Brain pericyte (primary cell): Measurements from ENCODE around the gene HSF2.

Source experiments
- DNase-seq: peaks from one replicate; pipeline ENCODE4 v3.0.0-alpha.2; 2012; ENCODE audit warnings: low read depth, low spot score

Gene HSF2, protein sequence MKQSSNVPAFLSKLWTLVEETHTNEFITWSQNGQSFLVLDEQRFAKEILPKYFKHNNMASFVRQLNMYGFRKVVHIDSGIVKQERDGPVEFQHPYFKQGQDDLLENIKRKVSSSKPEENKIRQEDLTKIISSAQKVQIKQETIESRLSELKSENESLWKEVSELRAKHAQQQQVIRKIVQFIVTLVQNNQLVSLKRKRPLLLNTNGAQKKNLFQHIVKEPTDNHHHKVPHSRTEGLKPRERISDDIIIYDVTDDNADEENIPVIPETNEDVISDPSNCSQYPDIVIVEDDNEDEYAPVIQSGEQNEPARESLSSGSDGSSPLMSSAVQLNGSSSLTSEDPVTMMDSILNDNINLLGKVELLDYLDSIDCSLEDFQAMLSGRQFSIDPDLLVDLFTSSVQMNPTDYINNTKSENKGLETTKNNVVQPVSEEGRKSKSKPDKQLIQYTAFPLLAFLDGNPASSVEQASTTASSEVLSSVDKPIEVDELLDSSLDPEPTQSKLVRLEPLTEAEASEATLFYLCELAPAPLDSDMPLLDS

GRCh38 chr6:122399348-122400120 lies at the start of gene HSF2:
Gene HSF2 (plus strand): TSS chr6:122399652. CDS start chr6:122399738, 86 bp downstream.
- DNase-seq, result peak; percentile 93

DNA sequence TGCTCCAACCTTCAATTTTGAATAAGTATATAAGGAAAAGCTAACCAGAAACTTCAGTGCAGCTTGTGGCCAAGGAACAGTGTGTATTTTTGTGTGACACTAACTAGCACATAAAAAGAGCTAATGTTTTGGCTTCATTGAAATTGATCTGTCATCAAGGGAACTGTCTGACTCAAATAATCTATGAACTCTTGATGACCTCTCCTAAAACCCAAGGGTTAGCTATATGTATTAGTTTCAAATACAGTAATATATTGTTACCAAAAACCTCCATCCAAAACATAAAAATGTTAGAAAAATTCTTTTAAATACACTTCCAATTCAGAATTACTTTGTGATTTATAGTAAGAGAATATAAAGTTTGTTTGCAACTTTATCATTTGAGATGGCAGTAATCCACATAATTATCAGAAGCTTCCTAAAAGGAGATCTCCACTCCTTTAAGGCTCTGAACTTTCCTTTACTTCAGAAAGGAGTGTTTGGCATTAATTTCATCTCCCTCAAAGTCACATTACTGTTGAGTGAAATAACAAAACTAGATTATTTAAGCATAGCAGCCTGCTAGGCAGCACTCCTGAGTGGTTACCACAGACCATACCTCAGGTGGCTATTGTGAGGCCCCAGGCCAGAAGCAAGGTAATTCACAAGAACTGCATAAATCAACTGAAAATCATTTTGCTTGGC lies 46.3 kb upstream of the HSF2 start:
- no peak for DNase-seq

DNA sequence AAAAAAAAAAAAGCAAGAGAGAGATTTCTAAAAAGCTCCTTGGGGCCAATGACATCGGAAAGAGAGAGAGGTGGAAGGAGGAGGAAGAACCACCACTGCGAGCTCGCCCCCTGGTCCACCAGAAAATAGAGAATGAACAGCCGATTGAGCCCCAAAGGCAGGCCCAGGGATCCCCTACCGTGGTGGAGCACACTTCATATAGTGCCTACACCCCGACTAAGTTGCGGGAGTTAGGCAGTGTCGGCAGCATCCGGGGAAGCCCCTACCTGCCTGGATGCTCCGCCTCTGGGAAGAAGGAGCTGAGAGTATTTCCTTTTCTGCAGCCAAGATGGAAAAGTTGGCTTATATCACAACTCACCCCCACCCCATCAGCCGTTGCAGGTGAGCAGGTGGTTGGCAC lies 38.6 kb upstream of the HSF2 start:
- DNase-seq, result no peak

- no peak for DNase-seq
These were observed 38.0 kb upstream of the HSF2 start for GRCh38 chr6:122361314-122361979.

GRCh38 chr6:122363769-122364483 lies 35.5 kb upstream of the HSF2 start:
- no peak for DNase-seq

- no peak for DNase-seq
These were observed 33.6 kb upstream of the HSF2 start for GRCh38 chr6:122365775-122366403.

DNA sequence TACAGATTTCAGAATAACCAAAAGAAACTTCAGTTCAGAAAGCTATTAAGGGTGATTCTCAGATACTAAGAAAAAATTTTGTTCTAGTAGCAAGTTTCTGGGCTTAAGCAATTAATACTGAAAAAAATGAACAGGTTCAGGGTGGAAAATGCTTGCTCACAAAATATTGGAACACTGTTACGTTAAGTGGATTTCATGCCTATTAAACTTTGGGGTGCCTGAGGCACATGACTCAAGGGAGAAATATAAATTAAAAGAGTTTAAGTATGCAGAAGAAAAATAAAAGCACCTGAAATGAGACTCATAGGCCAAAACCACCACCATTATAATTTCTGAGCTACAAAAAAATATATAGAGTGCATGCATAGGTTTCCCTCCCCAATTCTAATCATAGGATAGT lies 32.3 kb upstream of the HSF2 start:
- DNase-seq, result no peak

DNA sequence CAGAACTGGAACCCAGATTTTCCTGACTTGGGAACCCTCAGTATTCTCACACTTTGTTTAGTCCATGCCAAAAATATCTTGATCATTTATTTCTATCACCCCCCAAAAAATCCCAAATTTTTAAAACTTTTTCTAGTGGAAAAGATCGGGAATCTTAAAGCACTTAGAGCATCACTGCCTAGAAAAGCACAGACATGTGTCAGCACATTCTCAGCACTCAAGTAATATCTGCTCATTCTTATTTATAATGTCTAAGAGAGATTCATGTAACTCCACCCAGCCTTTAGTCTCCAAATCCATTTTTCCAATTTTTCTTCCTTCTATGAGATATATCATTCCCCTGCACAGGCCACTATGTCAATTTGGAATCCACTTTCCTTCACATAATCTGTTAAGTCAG lies 29.9 kb upstream of the HSF2 start:
- no peak for DNase-seq

DNA sequence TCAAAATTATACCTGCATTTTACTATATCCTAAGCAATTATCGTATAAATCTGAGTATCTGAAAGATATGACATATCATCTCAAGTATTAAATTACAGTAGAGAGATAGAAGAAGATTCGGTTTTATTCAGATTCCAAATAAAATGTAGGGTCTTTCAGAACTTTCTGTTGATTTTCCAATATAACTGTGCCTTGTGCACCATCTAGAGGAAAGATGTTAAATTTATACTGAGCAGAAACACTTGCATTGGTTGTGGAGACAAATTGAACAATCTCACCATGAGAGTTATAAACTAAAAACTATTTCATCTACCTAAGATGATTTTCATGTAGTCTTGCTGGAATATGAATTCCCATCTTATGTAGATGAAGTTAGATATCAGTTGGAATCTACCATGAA lies 26.8 kb upstream of the HSF2 start:
- no peak for DNase-seq

- DNase-seq, result no peak
These were observed 25.1 kb upstream of the HSF2 start for GRCh38 chr6:122374307-122374706.

DNA sequence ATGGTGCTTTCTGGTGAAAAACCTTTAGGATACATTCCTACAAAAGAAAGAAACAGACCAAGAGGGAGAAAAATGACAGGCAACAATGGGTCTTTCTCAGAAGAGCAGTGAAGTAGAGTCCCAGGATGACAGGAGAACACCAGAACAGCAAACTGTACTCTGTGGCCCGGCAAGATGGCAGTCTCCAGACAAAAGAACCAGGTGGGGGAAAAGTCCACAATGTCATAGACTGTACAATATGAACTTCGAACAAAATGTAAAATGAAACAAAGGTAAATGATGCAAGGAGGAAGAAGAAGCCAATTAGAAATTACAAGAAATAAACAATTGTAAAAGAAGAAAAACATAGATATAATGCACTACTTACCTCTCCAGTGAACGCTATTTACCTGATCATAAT lies 23.2 kb upstream of the HSF2 start:
- no peak for DNase-seq

DNA sequence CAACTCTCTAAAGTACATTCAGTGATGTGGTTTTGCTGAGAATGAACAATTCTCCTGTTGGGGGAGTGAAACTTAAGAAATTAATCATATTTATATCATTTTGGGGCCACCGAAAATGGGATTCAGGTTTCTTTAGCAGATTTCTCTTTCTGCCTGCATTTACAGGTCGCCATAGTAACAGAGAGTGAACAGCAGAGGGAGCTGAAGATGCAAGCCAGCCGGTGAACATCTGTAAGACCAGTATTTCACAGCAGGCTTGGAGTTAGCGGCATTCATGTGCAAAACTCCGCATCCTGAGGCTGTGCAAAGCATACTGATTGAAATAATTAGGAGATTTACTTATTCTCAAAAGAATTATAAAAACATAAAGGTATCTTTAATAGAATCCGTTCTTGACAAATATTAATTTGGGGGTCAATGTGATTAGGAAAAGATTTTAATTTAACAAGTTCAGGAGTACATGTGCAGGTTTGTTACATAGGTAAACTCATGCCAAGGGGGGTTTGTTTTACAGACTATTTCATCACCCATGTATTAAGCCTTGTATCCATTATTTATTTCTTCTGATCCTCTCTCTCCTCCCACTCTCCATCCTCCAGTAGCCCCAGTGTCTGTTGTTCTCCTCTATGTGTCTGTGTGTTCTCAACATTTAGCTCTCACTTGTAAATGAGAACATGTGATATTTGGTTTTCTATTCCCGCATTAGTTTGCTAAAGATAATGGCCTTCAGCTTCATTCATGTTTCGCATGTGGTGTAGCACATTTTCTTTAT lies 17.8 kb upstream of the HSF2 start:
- DNase-seq, result no peak

GRCh38 chr6:122385857-122386612 lies 13.4 kb upstream of the HSF2 start:
- DNase-seq, result no peak

DNA sequence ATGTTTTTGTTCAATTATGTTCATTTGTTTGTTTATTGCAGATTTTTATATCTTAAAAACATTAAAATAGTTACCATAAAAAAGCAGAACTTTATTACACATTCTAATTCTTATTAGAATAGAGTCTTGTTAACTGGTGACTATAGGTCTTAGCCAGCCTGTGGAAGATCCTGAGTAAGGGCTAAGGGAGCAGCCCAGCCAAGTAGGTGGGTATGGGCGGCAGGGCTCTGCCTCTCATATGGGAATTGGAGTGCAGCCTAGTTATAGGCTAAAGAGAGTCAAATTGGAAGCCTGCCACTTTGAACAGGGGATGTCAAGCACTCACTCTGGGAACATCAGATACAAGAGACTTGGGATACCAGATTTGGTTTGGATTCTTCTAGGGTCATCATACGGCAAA lies 10.5 kb upstream of the HSF2 start:
- DNase-seq, result no peak

DNA sequence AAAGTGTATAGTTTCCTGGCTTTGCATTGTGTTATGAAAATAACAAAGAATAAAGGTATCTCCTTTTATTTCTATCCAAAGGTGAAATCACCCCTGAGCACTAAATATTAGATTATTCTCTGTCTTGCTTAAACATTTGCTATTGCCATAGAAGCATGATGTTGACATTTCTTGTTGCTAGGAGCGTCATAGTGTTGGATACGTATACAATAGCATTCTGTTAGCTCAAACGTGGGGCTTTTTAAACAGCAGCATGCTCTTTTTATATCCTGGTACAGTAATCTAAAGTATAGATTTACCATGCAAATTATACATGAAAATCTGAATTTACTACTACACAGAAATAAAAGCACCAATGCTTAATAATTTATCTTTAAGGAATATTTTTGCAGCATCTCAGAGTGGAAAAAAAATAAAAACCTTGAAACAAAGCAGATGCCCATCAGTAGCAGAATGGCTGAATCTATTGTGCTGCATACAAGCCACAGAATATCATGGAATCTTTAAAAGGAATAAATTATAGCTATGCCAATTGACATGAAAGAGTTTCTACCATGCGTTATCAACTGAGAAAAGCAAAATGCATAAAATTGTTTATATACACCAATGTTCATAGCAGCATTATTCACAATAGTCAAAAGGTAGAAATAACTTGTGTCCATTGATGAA lies 9.6 kb upstream of the HSF2 start:
- no peak for DNase-seq

DNA sequence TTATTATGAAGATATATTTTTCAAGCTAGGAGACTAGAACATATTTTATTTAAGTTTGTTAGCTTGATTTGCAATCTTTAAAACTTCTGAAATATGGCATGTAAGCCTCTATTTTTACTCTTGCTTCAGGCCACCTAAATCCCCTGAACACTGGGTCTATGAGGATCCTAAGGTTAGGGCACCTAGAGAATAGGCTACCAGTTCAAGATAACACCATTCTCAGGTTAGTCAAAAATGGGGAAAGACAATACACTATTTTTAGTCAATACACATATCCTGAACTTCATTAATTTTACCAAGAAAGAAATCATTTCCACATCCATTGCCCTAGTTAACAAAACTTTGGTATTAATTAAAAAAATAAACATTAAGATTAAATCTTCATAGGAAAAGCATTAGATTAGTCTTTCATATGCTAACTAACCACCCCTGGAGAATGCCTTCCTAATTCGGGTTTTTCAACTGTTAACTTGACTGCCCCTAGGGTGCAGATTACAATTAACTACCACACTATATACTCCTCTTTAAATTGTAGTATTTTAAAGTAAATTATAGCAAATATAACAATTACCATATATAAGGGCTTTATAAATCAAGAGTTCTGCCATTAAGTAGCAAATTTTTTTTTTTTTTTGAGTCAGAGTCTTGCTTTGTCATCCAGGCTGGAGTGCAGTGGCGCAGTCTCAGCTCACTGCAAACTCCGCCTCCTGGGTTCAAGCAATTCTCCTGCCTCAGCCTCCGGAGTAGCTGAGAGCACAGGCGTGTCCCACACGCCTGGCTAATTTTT lies 6.7 kb upstream of the HSF2 start:
- no peak for DNase-seq

- no peak for DNase-seq
These were observed 6.0 kb upstream of the HSF2 start for GRCh38 chr6:122393351-122393896.
